HT-29 (cell line): ENCODE measurements around the gene GRM5. TPM values are rescaled to one million over a fixed set of nuclear protein-coding genes. Genes with fewer than 3 reads are reported as not detected.
"Not testable (repeated sequence)": the region's sequence is repeated elsewhere in the genome, so short reads cannot be mapped to it uniquely, and the experiment has no call there.

ENCODE experiments used
- DNase-seq: peaks from one replicate; pipeline ENCODE4 v3.0.0-alpha.2; 2015; ENCODE audit warnings: low spot score
- total RNA-seq: library from RNA; depleted of rRNA; stranded (reverse); fragments of >200 nt; shearing (Covaris generic); gene quantifications from 2 replicates; pipeline ENCODE4 v1.2.3, GENCODE V29; 2014

Gene GRM5
- total RNA-seq, 1 experiment from 2014 or later = not detected

GRCh38 chr11:88975441-88975840, 90.3 kb downstream of the GRM5 start:
- not testable (repeated sequence) for DNase-seq

- DNase-seq = no peak
These were observed 93.6 kb downstream of the GRM5 start for GRCh38 chr11:88972210-88972609.

GRCh38 chr11:88961621-88962020, 104.2 kb downstream of the GRM5 start:
- DNase-seq = not testable (repeated sequence)

GRCh38 chr11:88959857-88960256, 105.9 kb downstream of the GRM5 start:
- not testable (repeated sequence) for DNase-seq

- no peak for DNase-seq
These were observed 114.8 kb downstream of the GRM5 start for GRCh38 chr11:88950975-88951374.

GRCh38 chr11:88948908-88949307, 116.9 kb downstream of the GRM5 start:
- DNase-seq = not testable (repeated sequence)

GRCh38 chr11:88947843-88948572, 117.8 kb downstream of the GRM5 start:
- not testable (repeated sequence) for DNase-seq

GRCh38 chr11:88929665-88930064, 136.1 kb downstream of the GRM5 start:
- DNase-seq = not testable (repeated sequence)

GRCh38 chr11:88917065-88917464, 148.7 kb downstream of the GRM5 start:
- DNase-seq = not testable (repeated sequence)

- no peak for DNase-seq
These were observed 156.3 kb downstream of the GRM5 start for GRCh38 chr11:88909500-88909899.

GRCh38 chr11:88901436-88901835, 164.3 kb downstream of the GRM5 start:
- DNase-seq = not testable (repeated sequence)

GRCh38 chr11:88888855-88889254, 176.9 kb downstream of the GRM5 start:
- not testable (repeated sequence) for DNase-seq

GRCh38 chr11:88886796-88887195, 179.0 kb downstream of the GRM5 start:
- DNase-seq = peak; percentile 74

GRCh38 chr11:88882800-88883199, 183.0 kb downstream of the GRM5 start:
- DNase-seq = not testable (repeated sequence)

- no peak for DNase-seq
These were observed 204.2 kb downstream of the GRM5 start for GRCh38 chr11:88861618-88862017.

- DNase-seq = not testable (repeated sequence)
These were observed 205.4 kb downstream of the GRM5 start for GRCh38 chr11:88860431-88860830.

GRCh38 chr11:88853963-88854362, 211.8 kb downstream of the GRM5 start:
- DNase-seq = not testable (repeated sequence)

GRCh38 chr11:88851547-88851946, 214.2 kb downstream of the GRM5 start:
- DNase-seq = not testable (repeated sequence)

GRCh38 chr11:88849773-88850172, 216.0 kb downstream of the GRM5 start:
- DNase-seq = not testable (repeated sequence)

- DNase-seq = no peak
These were observed 216.4 kb downstream of the GRM5 start for GRCh38 chr11:88849368-88849767.

- not testable (repeated sequence) for DNase-seq
These were observed 219.5 kb downstream of the GRM5 start for GRCh38 chr11:88846266-88846665.

- not testable (repeated sequence) for DNase-seq
These were observed 220.8 kb downstream of the GRM5 start for GRCh38 chr11:88844941-88845340.

GRCh38 chr11:88843766-88844426, 221.9 kb downstream of the GRM5 start:
- not testable (repeated sequence) for DNase-seq
